HL-60/S4 treated with phorbol 12-myristate 13-acetate at 8.2 ng/mL for 4 days and 3 days (cell line): ENCODE results near the gene MUS81.
"Not testable (repeated sequence)": the region's sequence is repeated elsewhere in the genome, so short reads cannot be mapped to it uniquely, and the experiment has no call there.

Experiments used
- in situ Hi-C: fragments of 300-500 bp; cut with MboI; formaldehyde crosslinking; loops from 2 replicates; pipeline ENCODE4 v1.15.0; 2022; ENCODE audit warnings: low sequenced_read_pairs

The MUS81 gene

DNA sequence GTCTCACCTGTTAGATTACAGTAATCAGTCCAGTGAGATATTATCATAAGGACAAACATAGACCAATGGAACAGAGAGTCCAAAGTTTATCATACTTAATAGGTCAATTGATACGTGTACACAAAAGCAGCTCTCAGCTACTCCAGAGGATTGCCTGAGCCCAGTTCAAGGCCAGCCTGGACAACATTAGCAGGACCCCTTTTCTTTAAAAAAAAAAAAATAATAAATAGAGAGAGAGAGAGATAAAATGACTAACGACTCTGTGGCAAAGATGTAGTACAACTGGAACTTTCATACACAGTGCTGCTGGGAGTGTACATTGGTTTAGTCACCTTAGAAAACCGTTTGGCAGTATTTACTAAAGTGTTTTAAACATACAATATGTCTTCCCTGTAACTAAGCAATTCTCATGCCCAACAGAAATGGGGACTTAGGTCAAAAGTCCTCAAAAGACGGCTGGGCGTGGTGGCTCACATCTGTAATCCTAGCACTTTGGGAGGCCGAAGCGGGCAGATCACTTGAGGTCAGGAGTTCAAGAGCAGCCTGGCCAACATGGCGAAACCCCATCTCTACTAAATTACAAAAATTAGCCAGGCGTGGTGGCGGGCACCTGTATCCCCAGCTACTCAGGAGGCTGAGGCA lies 15.9 kb upstream of the MUS81 start:
- in situ Hi-C loops, result no loop called here

DNA sequence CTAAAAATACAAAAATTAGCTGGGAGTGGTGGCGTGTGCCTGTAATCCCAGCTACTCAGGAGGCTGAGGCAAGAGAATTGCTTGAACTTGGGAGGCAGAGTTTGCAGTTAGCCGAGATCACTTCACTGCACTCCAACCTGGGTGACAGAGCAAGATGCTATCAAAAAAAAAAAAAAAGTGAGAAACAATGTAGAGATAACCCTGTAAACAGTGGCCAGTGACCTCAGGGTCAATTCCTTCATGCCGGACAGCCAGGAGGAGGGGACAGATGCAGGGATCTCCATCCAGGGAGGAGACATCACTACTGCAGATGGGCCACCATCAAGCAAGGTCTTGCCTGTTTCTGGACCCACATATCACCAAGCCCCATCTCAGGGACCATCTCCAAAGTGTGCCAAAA lies 12.5 kb upstream of the MUS81 start:
- in situ Hi-C loops, result no loop called here

- in situ Hi-C loops, result not testable (repeated sequence)
Observed at GRCh38 chr11:65848693-65849092, 11.5 kb upstream of the MUS81 start.

GRCh38 chr11:65849366-65849765 lies 10.9 kb upstream of the MUS81 start:
- in situ Hi-C loops, result no loop called here

DNA sequence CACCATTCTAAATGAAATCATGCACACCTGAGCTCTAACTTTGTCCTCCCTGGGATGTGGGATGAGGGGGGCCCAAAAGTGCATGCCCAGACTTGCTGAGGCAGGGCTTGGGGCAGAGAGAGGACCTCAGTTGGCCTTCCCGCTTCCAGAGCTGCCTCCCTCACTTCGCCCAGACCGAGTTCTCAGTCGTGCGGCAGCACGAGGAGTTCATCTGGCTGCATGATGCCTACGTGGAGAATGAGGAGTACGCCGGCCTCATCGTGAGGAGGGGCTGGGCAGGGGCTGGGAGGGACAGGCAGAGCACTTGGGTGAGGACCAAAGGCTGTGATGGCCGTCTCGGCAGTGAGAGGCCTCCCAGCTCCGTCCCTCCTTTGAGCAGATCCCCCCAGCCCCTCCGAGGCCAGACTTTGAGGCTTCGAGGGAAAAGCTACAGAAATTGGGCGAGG lies 10.4 kb upstream of the MUS81 start:
- in situ Hi-C loops, result no loop called here

DNA sequence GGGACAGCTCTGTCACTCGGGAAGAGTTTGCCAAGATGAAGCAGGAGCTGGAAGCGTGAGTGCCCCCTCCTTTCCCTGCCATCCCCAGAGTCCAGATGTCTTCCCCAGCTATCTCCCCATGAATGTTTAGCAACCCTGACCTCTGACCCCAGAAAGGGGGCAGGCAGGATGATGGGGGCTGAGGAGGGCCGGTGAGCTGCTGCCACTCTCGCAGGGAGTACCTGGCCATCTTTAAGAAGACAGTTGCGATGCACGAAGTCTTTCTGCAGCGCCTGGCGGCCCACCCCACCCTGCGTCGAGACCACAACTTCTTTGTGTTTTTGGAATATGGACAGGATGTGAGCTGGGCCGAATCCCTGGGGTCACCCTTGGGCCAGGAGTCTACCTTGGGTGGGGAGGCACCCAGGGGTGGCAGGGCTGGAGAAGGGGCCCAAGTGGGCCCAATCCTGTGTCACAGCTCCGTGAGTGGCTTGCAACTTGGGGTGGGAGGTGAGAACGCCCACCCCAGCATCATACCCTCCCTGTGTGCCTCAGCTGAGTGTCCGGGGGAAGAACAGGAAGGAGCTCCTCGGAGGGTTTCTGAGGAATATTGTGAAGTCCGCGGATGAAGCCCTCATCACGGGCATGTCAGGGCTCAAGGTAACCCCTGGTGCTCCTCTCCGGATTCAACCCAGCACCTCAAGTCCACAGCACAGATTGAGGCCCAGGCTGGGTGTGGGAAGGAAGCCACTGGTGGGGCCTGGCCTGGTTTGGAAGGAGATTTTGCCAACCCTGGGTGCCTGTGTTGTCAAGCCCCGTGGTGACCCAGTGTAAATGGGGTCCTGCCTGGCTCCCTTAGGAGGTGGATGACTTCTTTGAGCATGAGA lies 9.8 kb upstream of the MUS81 start:
- in situ Hi-C loops, result no loop called here

DNA sequence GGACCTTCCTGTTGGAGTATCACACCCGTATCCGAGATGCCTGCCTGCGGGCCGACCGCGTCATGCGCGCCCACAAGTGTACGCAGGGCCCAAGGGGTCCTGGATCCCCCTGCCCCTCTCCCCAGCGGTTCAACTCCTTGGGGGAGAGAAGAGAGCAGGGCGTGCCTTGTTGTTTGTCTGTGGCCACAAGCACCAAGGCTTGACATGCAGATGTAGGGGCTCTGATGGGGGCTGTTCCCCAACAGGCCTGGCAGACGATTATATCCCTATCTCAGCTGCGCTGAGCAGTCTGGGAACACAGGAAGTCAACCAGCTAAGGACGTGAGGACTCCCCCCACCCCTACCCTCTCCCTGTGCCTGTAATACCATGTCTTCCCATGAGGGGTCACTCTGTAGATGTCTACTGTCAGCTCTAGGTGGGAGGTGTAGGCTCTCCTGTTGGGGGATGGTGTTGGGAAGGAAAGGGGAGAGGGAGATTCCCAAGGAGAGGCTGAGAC lies 9.1 kb upstream of the MUS81 start:
- in situ Hi-C loops, result no loop called here

- in situ Hi-C loops, result no loop called here
Observed at GRCh38 chr11:65851811-65852507, 8.3 kb upstream of the MUS81 start.

GRCh38 chr11:65852508-65853245 lies 7.6 kb upstream of the MUS81 start:
- in situ Hi-C loops, result no loop called here

GRCh38 chr11:65853246-65853979 lies 6.8 kb upstream of the MUS81 start:
- in situ Hi-C loops, result no loop called here

- in situ Hi-C loops, result no loop called here
Observed at GRCh38 chr11:65854161-65854592, 6.1 kb upstream of the MUS81 start.

GRCh38 chr11:65854852-65855837 lies 5.1 kb upstream of the MUS81 start:
- in situ Hi-C loops, result no loop called here

DNA sequence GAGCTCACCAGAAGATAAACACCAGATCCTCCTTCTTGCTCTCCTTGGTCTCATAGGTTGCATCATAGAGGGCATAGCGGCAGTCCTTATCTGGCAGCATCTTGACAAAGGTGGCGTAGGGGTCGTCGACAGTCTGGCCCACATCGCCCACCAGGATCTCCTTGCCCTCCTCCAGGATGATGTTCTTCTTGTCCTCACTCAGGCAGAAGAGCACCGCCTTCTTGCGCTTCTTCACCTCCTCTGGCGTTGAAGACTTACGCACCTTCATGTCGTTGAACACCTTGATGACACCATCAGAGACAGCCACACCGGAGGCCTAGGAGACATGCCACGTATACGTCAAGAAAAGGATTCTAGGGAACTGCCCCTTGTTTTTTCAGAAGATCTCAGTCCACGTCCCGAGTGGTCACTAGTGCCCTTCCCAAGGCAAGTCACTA lies 4.3 kb upstream of the MUS81 start:
- in situ Hi-C loops, result no loop called here

DNA sequence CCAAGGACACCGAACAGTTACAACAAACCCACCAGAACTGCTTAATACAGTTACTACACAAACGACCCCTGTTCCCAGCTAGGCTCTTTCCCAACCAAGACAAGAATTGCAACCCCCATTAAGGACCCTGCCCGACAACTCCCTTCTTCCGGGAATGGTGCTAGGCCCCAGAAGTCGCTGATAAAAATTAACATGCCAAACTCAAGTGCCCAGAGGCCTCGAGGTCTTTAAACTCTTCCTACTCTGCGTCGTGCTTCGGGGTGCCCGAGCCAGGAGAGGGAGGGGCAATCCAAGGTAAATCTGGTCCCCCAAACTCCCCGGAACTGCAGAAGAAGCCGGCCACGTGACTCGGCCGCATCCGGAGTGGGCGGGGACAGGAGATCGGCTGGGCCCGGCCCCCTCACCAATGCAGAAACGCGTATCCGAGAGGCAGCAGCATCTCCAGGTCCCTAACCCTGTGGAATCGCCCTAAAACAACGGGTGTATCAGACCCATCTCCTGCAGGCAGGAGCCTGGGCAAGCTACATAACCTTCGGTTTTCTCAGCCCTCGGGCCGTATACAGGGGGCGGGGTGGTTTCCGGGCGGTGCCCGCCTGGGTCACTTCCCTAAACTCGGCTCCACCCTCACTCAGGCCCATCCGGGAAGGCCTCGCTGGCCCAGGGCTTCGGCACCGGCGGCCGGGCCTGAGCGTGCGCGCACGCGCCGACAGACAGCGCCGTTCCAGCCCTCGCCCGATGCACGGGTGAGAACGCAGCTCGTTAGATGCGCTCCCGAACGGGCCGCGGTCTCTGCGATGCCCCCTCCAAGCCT lies 3.3 kb upstream of the MUS81 start:
- in situ Hi-C loops, result no loop called here

- in situ Hi-C loops, result no loop called here
Observed at GRCh38 chr11:65857500-65857852, 2.8 kb upstream of the MUS81 start.

- in situ Hi-C loops, result no loop called here
Observed at GRCh38 chr11:65857853-65858680, 2.2 kb upstream of the MUS81 start, which contains the start of gene CFL1. Gene CFL1 (minus strand): TSS chr11:65858180. CDS start chr11:65858099, 81 bp downstream.

DNA sequence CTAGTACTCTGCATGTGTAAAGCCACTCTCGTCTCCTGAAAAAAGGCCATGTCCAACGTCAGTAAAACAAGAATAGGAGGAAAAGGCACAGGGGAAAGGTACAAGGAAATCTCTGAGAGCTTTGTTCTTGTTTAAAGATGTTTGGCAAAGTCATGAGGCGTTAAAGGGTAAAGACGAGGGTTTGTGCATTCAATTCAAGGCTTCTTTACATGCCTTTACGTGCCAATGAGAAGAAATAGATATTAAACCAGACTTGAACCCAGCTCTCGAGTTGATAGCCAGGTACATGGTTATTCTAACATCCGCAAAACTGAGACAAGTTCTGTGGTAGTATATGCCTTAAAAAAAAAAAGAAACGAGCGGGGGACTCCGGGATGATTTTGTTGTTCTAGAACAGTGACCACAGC lies 1.5 kb upstream of the MUS81 start:
- in situ Hi-C loops, result no loop called here
